NCI-H1105 (cell line): Measurements from ENCODE around the gene RIC1.
"Not testable (repeated sequence)": the region's sequence is repeated elsewhere in the genome, so short reads cannot be mapped to it uniquely, and the experiment has no call there.

ENCODE experiments used
- DNase-seq: peaks from one replicate; lab custom pipeline; 2025; lab: John Stamatoyannopoulos, UW

RIC1 gene

DNA sequence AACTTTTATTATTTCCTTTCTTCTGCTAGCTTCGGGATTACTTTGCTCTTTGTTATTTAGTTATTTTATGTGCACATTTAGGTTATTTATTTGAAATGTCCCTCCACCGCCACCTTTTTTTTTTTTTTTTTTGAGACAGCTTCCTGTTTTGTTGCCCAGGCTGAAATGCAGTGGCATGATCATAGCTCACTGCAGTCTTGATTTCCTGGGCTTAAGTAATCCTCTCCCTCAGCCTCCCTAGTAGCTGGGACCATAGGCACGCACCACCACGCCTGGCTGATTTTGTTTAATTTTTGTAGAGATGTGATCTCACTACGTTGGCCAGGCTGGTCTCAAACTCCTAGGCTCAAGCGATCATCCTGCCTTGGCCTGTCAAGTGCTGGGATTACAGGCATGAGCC is 38.5 kb downstream of the RIC1 start:
- DNase-seq = no peak

DNA sequence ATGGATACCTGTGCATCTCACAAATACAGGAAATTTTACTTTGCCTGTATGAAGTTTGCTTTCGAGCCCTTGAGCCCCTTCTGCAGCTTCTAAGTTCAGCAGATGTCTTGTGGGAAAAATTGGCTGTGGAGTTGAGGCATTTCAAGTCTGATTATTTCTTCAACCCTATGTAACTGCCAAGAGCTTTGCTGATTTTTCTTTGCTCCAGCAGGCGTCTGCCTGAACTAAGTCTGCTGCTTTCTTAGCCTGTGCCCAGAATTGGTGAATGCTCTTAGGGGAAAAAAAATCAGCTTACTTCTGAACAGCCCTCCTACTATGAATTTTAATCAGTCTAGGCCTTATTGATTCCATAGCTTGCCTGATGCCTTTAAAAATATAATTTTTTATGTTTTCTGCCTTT is 41.2 kb downstream of the RIC1 start:
- DNase-seq = no peak

DNA sequence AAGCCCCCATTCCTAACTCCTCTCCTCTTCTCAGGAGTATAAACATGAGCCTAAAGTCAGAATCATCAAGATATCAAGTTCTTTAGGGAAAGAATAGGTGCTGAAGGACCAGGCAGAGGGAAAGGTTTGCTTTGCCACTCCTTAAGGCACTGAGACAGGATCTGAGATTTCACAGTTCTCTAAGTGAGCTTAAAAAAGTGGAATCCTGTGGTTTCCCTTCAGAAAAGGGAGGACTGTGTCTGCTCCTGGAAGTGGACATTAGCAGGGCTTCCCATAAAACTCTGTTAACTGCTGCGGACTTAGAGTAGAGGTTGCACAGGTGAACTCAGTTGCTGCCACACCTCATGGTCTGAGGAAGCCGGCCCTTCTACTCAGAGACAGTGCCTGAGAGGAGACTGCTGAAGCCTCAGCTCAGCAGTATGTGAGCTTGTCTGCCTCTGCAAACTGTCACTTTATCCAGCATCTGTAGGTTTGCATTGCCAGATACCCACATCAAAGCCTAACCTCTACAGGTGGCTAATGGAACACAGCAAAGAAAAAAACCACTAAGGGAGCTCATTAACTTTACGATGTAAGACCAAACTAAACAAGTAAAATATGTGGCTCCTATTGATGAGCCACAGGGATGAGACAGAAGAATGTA is 42.9 kb downstream of the RIC1 start:
- DNase-seq = peak; percentile 1

DNA sequence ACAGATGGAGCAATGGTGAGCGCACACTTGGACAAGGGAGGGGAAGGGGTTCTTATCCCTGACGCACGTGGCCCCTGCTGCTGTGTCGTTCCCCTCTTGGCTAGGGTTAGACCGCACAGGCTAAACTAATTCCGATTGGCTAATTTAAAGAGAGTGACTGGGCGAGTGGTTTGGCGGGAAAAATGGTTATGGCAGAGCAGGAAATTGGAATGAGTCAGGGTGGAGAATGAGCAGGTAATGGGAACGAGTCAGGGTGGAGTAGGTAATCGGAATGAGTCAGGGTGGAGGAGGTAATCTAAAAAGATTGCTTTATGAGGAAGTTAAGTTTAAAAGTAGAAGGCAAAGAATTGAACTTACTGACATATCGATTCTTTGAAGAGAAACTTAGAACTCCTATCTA is 46.1 kb downstream of the RIC1 start:
- not testable (repeated sequence) for DNase-seq

DNA sequence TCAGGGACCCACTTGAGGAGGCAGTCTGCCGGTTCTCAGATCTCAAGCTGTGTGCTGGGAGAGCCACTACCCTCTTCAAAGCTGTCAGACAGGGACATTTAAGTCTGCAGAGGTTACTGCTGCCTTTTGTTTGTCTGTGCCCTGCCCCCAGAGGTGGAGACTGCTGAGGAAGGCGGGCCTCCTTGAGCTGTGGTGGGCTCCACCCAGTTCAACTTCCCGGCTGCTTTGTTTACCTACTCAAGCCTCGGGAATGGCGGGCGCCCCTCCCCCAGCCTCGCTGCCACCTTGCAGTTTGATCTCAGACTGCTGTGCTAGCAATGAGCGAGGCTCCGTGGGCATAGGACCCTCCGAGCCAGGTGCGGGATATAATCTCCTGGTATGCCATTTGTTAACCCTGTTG is 54.7 kb downstream of the RIC1 start:
- DNase-seq = not testable (repeated sequence)

DNA sequence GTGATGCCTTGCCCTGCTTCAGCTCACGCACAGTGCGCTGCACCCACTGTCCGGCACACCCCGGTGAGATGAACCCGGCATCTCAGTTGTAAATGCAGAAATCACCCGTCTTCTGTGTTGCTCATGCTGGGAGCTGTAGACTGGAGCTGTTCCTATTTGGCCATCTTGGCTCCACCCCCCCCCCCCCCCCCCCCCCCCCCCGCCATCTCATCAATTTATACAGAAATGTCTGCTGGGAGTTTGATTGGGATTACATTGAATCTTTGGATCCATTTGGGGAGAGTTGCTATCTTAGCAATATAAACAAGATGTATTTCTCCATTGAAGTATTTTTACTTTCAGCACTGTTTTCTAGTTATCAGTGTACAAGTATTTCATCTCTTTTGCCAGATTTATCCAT is 55.2 kb downstream of the RIC1 start:
- no peak for DNase-seq

DNA sequence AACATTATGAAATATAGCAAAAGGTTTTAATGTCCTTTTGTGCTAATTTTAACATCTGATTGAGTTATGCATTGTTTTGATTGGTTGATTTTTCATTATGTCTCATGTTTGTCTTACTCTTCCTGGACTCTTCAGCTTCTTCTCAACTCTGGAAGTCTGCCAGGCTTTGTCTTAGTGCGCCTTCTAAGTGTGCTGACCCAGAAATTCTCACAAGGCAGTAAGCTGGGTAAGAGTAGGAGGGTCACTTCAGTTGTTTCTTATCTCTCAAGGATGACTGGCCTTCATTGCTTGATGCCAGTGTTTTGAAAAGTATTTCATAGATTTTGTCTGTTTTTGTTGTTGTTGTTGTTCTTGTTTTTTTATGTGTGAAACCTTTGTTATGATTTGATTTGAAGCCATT is 59.2 kb downstream of the RIC1 start:
- no peak for DNase-seq

DNA sequence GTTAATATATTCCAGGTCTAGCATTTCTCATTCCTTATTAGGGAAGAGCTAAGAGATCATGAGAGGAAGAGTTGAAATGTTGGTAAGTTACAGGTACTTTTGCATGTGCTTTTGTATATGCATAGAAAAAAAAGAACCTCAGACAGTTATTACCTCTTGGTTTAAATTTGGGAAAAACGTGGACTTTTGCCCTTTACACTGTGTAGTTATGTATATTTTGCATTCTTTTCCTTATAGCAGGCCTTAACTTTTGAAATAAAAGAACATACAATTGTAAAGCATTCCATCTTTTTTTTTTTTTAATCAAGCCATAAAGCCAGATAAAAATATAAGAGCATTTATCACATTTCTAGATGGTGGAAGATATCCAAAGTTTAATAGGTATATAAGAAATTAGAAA is 61.4 kb downstream of the RIC1 start:
- DNase-seq = no peak

DNA sequence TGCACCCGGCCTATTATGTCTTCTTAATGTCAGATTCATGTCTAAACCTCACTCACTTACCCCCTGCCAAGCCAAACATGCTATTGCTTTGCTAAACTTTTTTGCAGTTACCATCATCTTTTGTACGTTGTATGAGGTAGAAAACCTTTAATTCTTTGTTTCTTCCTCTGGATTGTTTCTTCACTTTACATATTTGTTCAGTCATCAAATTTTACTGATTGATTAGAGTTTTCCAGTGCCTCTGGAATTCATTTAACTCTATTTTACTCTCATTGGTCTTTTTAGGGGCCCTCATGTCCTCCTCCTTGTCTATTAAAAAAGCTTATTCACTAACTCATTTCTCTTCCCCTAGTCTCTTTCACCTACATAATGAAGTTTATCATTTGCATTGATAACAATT is 67.0 kb downstream of the RIC1 start:
- no peak for DNase-seq

DNA sequence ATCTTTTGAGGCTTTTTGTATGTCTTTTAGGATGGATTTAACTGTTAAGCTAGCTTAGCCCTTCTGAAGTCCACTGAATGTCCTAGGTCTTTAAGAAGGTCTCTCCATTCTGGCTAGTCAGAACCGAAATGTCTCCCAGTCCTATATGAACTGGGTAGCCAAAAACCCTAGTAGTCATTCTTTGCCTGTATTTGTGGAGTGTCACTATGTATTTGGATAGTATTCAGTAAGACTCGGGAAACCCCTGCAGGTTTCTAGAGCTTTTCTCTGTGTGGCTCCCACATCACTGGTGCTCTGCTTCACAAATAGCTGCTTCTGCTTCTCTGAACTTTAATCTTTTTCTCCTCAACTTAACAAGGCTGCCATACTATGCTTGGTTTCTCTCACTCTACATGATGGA is 68.0 kb downstream of the RIC1 start:
- no peak for DNase-seq

DNA sequence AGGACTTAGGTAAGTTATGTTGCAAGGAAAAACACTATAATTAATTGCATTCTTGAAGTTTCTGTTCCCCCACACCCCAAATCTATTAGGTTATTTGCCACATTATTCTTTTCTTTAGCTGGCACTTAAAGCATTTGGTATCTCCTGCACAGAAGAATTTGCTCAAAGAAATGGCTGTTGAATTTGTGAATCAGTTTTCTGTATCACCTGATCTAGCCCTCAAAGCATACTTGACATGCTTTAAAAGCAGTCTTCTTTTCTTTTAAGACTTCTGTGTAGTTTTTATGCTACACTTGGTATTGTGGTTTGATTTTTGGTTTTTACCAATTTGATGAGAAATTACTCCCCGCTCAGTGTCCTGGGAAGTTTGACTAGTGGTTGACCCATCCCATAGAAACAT is 69.1 kb downstream of the RIC1 start:
- DNase-seq = no peak

DNA sequence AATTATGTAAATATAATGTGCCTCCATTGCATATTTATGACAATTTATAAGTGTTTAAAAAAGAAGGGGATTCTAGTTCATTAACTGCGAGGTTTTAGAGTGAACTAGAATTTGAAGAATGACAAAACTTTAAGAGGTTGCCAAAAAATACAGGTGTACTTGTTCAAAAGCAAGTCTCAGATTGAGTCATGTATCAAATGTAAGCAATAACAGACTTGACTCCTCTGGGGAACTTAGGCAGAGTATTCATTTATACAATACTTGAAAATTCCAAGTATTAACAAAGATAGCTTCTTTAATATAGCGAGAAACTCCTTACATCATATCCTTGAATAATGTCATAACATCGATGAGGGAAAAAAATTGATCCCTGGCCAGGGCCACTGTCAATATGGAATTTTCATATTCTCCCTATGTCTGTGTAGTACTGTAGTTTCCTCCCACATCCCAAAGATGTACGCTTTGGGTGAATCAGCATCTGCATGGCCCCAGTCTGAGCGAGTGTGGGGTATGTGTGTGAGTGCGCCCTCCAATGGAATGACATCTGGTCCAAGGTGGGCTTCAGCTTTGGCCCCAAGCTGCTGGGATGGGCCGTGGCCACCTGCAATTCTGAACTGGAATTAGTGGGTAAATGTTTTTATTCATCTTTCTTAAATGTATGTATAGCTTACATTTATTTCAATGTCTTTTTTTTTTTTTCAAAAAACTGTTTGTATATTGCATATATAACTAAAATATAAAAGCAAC is 70.1 kb downstream of the RIC1 start:
- DNase-seq = no peak

DNA sequence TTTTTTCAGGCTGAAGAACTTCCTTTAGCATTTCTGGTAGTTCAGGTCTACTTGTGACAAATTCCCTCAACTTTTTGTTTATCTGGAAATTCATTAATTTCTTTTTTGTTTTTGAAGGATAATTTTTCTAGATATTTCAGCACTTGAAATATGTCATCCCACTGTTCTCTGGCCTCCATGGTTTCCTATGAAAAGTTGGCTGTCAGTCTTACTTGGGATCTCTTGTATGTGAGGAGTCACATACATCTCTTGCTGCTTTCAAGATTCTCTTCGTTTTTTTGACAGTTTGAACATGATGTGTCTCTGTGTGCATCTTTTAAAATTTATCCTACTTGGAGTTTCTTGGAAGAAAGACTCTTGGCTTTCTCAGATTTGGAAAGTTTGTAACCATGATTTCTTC is 79.5 kb downstream of the RIC1 start:
- no peak for DNase-seq

DNA sequence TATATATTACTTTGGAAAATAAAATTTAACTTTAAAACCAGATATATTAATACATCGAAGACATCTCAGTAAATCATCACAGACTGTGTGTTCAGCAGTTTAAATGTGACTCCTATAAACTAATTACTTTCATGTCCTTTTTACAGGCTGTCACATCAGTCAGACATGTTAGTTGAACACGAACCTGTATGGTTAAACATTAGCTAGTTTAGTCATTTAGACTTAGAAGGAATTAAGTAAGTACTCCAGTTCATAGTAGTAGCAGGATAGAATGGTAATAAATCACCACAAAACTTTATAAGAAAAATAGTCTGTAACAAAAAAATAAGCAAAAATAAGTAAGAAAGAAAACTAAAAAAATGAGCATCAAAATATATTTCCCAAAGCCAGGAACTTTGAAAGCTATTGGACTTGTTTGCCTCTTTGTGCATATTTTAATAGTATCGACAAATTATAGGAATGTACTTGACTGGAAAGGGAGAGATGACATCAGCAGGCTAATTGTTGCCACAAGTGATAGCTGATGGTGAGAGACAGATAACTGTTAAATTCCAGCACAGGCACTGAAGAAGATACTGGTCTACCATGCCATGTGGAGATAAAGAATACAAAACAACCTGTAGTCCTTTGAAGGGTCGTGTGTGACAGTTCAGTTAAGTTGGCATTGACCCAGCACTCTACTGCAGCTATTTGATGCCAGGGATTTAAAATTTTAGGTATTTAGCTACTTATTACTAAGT is 83.9 kb downstream of the RIC1 start:
- DNase-seq = no peak

DNA sequence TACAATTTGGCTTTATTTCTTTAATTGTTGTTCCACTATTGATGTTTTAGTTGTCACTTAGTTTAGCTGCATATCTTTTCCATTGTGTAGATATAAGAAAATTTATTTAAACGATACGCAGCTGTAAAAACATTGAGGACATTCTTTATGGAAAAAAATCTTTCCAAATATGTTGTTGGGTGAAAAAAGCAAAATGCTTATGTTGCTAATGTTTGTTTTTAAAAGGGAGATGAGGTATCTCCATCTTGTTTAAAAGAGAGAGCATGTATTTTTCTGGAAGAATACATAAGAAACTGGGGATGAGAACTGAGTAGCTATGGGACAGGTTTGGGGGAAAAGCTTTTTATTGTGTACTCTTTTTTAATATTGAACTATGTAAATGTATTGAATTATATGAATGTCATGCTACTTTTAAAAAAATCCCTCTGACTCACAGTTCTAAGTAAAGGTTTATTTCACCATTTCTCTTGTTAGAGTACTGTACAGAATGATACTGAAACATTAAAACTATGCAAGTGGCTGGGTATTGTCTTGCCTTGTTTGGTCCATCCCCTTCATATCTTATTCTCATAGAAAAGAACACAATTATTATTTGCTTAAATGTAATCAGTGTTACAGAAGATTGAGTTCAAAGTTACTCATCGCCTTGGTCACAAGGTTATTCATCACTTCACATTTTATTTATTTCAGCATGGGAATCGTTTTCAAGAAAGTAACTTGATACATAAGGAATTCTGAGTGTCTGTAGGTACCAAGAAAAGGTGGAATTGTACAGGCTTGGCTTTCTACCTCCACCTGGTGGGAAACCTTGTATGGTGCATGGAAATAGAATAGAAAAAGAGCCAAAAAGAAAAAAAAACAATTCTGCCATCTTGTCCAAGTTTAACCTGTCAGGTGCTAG is 85.8 kb downstream of the RIC1 start:
- peak; percentile 9 for DNase-seq

DNA sequence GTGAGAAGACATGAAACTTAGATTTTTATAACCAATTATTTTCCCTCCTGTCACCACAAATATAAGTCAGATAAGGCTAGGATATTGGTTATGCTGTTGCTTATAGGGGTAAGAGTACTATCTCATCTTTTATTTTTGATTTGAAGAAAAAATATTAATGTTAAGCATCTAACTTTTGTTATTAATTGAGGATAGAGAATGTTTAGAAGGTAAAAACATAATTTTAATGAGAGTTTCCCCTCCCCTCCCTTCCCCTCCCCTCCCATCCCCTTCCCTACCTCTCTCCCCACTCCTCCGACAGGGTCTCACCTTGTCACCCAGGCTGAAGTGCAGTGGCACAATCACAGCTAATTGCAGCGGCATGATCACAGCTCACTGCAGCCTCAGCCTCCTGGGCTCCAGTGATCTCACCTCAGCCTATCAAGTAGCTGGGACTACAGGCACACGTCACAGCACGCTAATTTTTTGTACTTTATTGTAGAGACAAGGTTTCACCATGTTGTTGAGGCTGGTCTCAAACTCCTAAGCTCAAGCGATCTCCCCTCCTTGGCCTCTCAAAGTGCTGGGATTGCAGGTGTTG is 86.7 kb downstream of the RIC1 start:
- no peak for DNase-seq

DNA sequence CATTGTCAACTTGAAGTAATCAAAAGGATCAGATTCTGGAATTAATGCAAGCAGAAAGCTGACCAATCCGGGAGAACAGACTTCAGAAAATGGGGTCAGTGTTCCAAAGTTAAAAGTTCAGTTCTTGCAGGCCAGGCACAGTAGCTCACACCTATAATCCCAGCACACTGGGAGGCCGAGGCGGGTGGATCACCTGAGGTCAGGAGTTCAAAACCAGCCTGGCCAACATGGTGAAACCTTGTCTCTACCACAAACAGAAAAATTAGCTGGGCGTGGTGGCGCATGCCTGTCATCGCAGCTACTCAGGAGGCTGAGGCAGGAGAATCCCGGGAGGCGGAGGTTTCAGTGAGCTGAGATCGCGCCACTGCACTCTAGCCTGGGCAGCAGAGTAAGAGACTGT is 88.5 kb downstream of the RIC1 start:
- not testable (repeated sequence) for DNase-seq

DNA sequence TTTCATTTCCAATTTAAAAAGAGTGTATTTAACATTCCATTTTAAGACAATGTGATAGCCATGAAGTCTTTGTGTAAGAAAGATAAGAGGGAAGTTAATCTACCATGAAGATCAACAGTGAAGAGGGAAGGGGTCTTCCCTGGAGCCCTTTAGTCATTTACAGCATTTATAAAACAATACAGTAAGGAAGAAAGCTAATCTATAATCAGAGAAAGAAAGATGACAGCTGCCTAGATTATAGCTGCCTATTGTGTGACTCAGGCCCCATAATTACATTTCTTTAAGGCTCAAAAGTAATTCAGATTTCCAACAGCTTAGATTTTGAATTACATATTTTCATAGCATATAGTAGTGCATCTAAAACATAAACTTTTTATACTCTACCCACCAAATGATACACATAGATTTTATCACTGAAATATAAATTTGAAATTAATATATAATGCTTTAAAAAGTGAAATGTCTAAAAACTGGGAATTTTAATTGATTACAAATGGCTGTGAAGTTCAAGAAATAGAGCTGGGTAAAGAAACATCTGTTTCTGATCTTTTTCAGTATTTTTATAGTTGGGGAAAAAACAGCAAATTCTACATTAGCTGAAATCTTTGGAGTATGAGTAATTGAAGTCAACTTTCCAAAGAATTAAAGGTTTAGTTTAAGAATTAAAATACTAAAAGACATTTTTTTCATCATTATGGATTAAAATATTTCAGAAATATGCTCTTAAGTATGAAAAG is 89.6 kb downstream of the RIC1 start:
- DNase-seq = no peak

DNA sequence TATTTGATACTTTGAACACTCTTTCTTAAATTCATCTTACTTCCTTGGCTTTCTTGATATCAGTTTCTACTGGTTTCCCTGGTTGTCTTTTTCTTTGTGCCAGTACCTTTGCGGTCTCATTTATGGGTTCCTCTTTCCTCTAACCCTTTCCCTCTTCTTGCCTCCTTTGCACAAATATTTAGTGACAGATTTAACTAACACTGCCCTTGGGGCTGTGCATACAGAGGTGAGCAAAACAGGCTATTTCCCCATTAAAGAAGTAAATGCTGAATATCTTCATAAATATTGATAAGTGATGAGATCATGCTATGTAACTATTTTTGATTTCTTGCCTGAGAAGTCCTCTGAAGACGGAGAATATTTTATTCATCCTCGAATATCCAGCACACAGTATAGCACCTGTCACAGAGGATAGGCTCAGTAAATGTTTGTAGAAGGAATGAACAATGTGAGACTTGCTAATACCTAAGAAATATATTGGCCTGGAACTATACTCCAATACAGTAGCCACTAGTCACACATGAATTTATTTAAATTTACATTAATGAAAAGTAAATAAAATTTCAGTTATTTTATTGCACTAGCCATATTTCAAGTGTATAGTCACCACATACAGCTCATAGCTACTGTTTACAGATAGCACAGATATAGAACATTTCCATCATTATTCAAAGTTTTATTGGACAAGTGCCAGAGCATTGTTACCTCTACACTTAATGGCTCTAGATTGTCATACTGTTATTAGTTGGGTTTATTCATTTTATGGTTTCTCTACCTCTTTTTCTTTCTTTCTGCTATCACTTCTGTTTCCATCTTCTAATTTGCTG is 90.4 kb downstream of the RIC1 start:
- DNase-seq = no peak

DNA sequence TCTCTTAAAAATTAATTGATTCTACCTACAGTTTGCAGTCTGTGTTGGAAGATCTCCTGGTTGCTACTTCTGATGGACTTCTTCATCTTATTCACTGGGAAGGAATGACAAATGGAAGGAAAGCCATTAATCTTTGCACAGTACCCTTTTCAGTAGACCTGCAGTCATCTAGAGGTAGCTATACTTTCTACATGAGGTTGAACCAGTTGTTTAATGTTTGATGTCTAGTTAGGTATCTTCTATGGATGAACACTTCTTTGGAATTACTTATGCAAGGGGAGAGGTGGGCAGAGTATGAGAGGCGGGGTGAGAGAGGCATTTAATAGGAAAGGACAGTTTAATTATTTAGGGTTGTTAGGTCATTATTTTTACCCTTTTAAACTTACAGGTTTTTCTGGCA is 91.2 kb downstream of the RIC1 start:
- no peak for DNase-seq
